SK-N-SH (cell line): Measurements from ENCODE around the gene SAMD4A. TPM values are rescaled to one million over a fixed set of nuclear protein-coding genes. Genes with fewer than 3 reads are reported as not detected.

Experiments
- CTCF ChIA-PET: fragments of 300-600, 350-600 bp; formaldehyde crosslinking; extraction: SDS; loops from one replicate; lab custom pipeline; 2021; lab: Yijun Ruan, JAX
- POLR2A ChIA-PET: fragments of 350-600 bp; sonication (Branson Sonifier 250); formaldehyde crosslinking; extraction: SDS; loops from one replicate; lab custom pipeline; 2020; ENCODE audit warnings: antibody characterized with exemption, inconsistent platforms; lab: Yijun Ruan, JAX
- DNase-seq: peaks from one replicate; pipeline ENCODE4 v3.0.0; 2012
- H2AFZ ChIP-seq: fragments of 200-600 bp; sonication (generic); 2 replicates; pipeline ENCODE4 v1.8.1; 2016; ENCODE audit warnings: antibody characterized with exemption, mild to moderate bottlenecking, low read depth
- H3F3A ChIP-seq: fragments of 200-600 bp; sonication (generic); replicated peaks from 2 replicates; pipeline ENCODE3; 2016; ENCODE audit warnings: antibody characterized with exemption, mild to moderate bottlenecking; ENCODE audit not compliant: insufficient read depth
- H3K27ac ChIP-seq, 2 experiments: fragments of 200-500 bp in 1 of 2; fragments of 200-600 bp in 1 of 2; sonication (Bioruptor generic) in 1 of 2; sonication (generic), shearing (Covaris generic) in 1 of 2; 2 replicates each; pipeline versions ENCODE4 v1.5.1 to v1.6.1; 2014 to 2016; ENCODE audit warnings: low read depth in 2 of 2, inconsistent platforms in 1 of 2, low read length in 1 of 2, mild to moderate bottlenecking in 1 of 2, mixed read lengths in 1 of 2
- H3K27me3 ChIP-seq: fragments of 200-600 bp; sonication (generic), shearing (Covaris generic); 2 replicates; pipeline ENCODE4 v1.6.1; 2016; ENCODE audit warnings: mixed run types; ENCODE audit not compliant: insufficient read depth
- H3K36me3 ChIP-seq, 2 experiments: fragments of 200-500 bp in 1 of 2; fragments of 200-600 bp in 1 of 2; sonication (Bioruptor generic) in 1 of 2; sonication (generic) in 1 of 2; replicated peaks in 1 of 2; 2 replicates each; pipeline versions ENCODE3 to v1.5.1; 2014 to 2016; ENCODE audit warnings: low read length in 1 of 2, mild to moderate bottlenecking in 1 of 2; ENCODE audit not compliant: insufficient read depth in 2 of 2, control insufficient read depth in 1 of 2
- H3K4me1 ChIP-seq, 2 experiments: fragments of 200-500 bp in 1 of 2; fragments of 200-600 bp in 1 of 2; sonication (Bioruptor generic) in 1 of 2; sonication (generic), shearing (Covaris generic) in 1 of 2; 2 replicates each; pipeline versions ENCODE4 v1.5.1 to v1.6.1; 2014 to 2016; ENCODE audit warnings: low read depth in 1 of 2, low read length in 1 of 2, mixed run types in 1 of 2; ENCODE audit not compliant: insufficient read depth in 2 of 2, control insufficient read depth in 1 of 2
- H3K4me2 ChIP-seq: fragments of 200-600 bp; sonication (generic), shearing (Covaris generic); 2 replicates; pipeline ENCODE4 v1.6.1; 2017; ENCODE audit warnings: mixed run types
- H3K4me3 ChIP-seq, 2 experiments: fragments of 200-500 bp in 1 of 2; fragments of 200-600 bp in 1 of 2; sonication (Bioruptor generic) in 1 of 2; sonication (generic), shearing (Covaris generic) in 1 of 2; 2 replicates each; pipeline versions ENCODE4 v1.5.1 to v1.8.1; 2014 to 2016; ENCODE audit warnings: low read depth in 2 of 2, inconsistent platforms in 1 of 2, low read length in 1 of 2, mild to moderate bottlenecking in 1 of 2, mixed read lengths in 1 of 2, moderate library complexity in 1 of 2
- H3K79me2 ChIP-seq: fragments of 200-600 bp; sonication (generic); 2 replicates; pipeline ENCODE4 v1.8.1; 2017; ENCODE audit warnings: mild to moderate bottlenecking; ENCODE audit not compliant: insufficient read depth
- H3K9ac ChIP-seq: fragments of 200-600 bp; sonication (generic); 2 replicates; pipeline ENCODE4 v1.6.1; 2017; ENCODE audit warnings: mixed run types
- H3K9me2 ChIP-seq: fragments of 200-600 bp; sonication (generic); 2 replicates; pipeline ENCODE4 v1.6.1; 2017; ENCODE audit warnings: mixed run types
- H3K9me3 ChIP-seq: fragments of 200-600 bp; sonication (generic); 2 replicates; pipeline ENCODE4 v1.6.1; 2017; ENCODE audit warnings: mixed run types, mild to moderate bottlenecking, moderate library complexity
- H4K20me1 ChIP-seq: fragments of 200-600 bp; sonication (generic); 2 replicates; pipeline ENCODE4 v1.6.1; 2017; ENCODE audit warnings: mild to moderate bottlenecking, mixed run types; ENCODE audit not compliant: insufficient read depth
- ELF1 ChIP-seq: IDR thresholded peaks from 2 replicates; pipeline ENCODE4 v1.4.0; 2012
- EP300 ChIP-seq, 2 experiments: IDR thresholded peaks; 2 replicates each; pipeline versions ENCODE4 v1.4.0 to v1.6.1; 2012; ENCODE audit warnings: borderline replicate concordance in 1 of 2, low read depth in 1 of 2, low read length in 1 of 2
- EZH2phosphoT487 ChIP-seq: fragments of 200-600 bp; sonication (generic); IDR thresholded peaks from 2 replicates; pipeline ENCODE4 v1.6.1; 2017; ENCODE audit warnings: low read depth, mixed run types, mild to moderate bottlenecking, antibody characterized with exemption, moderate library complexity, borderline replicate concordance
- FOXM1 ChIP-seq: IDR thresholded peaks from 2 replicates; pipeline ENCODE4 v1.4.0; 2012; ENCODE audit warnings: low read depth, mild to moderate bottlenecking
- GABPA ChIP-seq: IDR thresholded peaks from 2 replicates; pipeline ENCODE4 v1.4.0; 2012; ENCODE audit warnings: low read depth, mild to moderate bottlenecking
- IRF3 ChIP-seq: fragments of 150-350 bp; IDR thresholded peaks from 2 replicates; pipeline ENCODE4 v1.6.1; 2016; ENCODE audit warnings: mild to moderate bottlenecking, low read depth, low read length
- JUND ChIP-seq: IDR thresholded peaks from 2 replicates; pipeline ENCODE4 v1.4.0; 2012
- MAX ChIP-seq: IDR thresholded peaks from 2 replicates; pipeline ENCODE4 v1.4.0; 2012; ENCODE audit warnings: low read depth
- MEF2A ChIP-seq: IDR thresholded peaks from 2 replicates; pipeline ENCODE4 v1.4.0; 2012; ENCODE audit warnings: low read depth, borderline replicate concordance
- MXI1 ChIP-seq: IDR thresholded peaks from 2 replicates; pipeline ENCODE4 v1.6.1; 2012; ENCODE audit warnings: mild to moderate bottlenecking, low read depth, low read length, improper control_type of control experiment
- PBX3 ChIP-seq: IDR thresholded peaks from 2 replicates; pipeline ENCODE4; 2012
- POLR2AphosphoS5 ChIP-seq: IDR thresholded peaks from 2 replicates; pipeline ENCODE4 v1.6.1; 2012; ENCODE audit warnings: low read depth, low read length
- RAD21 ChIP-seq: IDR thresholded peaks from 2 replicates; pipeline ENCODE4 v1.6.1; 2012; ENCODE audit warnings: mild to moderate bottlenecking, low read length
- RCOR1 ChIP-seq: fragments of 150-350 bp; IDR thresholded peaks from 2 replicates; pipeline ENCODE4 v1.6.1; 2017; ENCODE audit warnings: antibody characterized with exemption, low read length
- RXRA ChIP-seq: IDR thresholded peaks from 2 replicates; pipeline ENCODE4 v1.4.0; 2012; ENCODE audit warnings: low read depth, mild to moderate bottlenecking, borderline replicate concordance
- SIN3A ChIP-seq: IDR thresholded peaks from 2 replicates; pipeline ENCODE4 v1.6.1; 2012; ENCODE audit warnings: low read depth, mild to moderate bottlenecking, low read length, moderate library complexity, borderline replicate concordance
- SMC3 ChIP-seq: IDR thresholded peaks from 2 replicates; pipeline ENCODE4 v1.6.1; 2012; ENCODE audit warnings: low read depth, low read length, improper control_type of control experiment
- TCF12 ChIP-seq: IDR thresholded peaks from 2 replicates; pipeline ENCODE4 v1.4.0; 2012
- WGBS: methylation state at CpG from one replicate; pipeline ENCODE4 v1.1.6; 2017; ENCODE audit warnings: low lambda C conversion rate; 5-methylcytosine and 5-hydroxymethylcytosine counted together
- polyA plus RNA-seq, 3 experiments: library from polyadenylated mRNA; depleted of rRNA; stranded (reverse); fragments of >200 nt; gene quantifications; 2 replicates each; pipeline ENCODE4 v1.2.3, GENCODE V29; 2012
- TF ChIP-seq, protein P1 (sequence below): fragments of 200-600 bp; sonication (generic); IDR thresholded peaks from 2 replicates; pipeline ENCODE4 v1.6.1; 2017; ENCODE audit warnings: antibody characterized with exemption, mild to moderate bottlenecking, moderate library complexity

The SAMD4A gene
- polyA plus RNA-seq, 1 of the 3 experiments (the other 2 are of a cell fraction), result 5.0 TPM

DNA sequence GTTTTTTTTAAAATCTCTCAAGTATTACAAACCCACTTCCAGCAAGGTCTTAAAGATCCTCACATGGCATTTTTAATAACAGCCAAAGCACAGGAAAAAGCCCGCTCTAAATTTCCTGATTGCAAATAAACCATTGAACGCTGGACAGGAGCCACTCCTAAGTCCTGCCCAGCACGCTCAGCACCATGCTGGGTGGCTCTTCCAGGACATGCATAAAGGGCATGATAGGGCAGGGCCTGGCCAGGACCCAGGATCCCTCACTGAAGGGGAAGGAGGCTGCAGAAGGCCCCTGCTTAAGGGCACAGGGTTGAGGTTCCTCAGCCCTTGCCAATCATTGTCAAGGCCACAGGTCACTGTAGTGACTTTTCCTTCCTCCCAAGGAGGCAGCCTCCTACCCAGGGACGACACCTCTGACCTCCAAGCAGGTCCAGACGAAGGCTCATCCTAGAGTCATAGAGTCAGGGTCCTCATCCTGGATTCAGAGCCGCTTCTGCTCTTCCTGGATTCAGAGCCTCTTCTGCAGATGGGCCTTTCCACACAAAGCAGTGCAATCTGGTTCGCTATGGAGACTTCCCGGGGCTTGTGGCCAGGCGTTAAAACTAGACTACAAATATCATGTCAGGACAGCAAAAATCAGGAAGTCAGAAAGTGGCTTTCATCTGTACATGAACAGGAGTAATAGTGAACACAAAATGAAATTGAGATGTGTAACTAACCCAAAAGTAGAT is 211.9 kb downstream of the SAMD4A start (continued):
- TF ChIP-seq IRF3 (no peak), JUND (no peak), SMC3 (no peak)

DNA sequence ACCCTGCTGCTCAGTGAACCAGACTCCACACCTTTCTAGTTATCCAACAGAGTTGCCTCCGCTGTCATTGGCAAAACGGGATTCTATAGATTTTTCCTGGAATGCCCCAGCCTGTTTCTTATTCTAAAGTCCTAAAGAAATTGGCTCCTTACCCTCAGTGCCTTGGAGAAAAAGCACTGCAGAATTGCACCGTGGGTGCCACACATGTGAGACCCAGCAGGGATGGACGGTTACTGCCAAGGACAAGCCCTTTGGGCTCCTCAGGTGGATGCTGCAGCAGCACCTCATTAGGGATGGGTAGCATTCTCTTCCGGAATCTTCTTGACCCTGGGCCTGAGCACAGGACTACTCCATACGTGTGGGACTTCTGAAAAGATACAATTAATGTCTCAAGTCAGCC is 214.2 kb downstream of the SAMD4A start:
- Histone ChIP-seq H3F3A (peaks cover 4% of the 10 kb centered on the region), H3K27ac (no peak overlapping the region), H3K9me3 (no peaks in the 10 kb centered on the region), H3K27me3 (no peaks in the 10 kb centered on the region), H3K9ac (no peak overlapping the region), H2AFZ (no peak overlapping the region), H4K20me1 (no peaks in the 10 kb centered on the region), H3K36me3 (peaks cover 21 to 52% of the 10 kb centered on the region in 2 experiments), H3K4me1 (peaks cover 30 to 32% of the 10 kb centered on the region in 2 experiments; a peak in 3 of 4 replicates), H3K4me3 (no peak overlapping the region), H3K79me2 (0 out of 2 replicates have a peak, but pooled peaks cover 7% of the 10 kb centered on the region), H3K9me2 (no peaks in the 10 kb centered on the region), H3K4me2 (no peak overlapping the region)
- ChIA-PET CTCF (interaction anchor here (0.9 to 10.1 kb wide), 2 partner anchors 6 to 141 kb away, joined by 3 to 89 read pairs; no protein-coding TSS in a partner anchor), POLR2A (no interaction called here)
- no peak for TF ChIP-seq FOXM1
- no peak for TF ChIP-seq POLR2AphosphoS5
- no peak for TF ChIP-seq SMC3
- TF ChIP-seq RXRA, result no peak
- TF ChIP-seq, protein P1, sequence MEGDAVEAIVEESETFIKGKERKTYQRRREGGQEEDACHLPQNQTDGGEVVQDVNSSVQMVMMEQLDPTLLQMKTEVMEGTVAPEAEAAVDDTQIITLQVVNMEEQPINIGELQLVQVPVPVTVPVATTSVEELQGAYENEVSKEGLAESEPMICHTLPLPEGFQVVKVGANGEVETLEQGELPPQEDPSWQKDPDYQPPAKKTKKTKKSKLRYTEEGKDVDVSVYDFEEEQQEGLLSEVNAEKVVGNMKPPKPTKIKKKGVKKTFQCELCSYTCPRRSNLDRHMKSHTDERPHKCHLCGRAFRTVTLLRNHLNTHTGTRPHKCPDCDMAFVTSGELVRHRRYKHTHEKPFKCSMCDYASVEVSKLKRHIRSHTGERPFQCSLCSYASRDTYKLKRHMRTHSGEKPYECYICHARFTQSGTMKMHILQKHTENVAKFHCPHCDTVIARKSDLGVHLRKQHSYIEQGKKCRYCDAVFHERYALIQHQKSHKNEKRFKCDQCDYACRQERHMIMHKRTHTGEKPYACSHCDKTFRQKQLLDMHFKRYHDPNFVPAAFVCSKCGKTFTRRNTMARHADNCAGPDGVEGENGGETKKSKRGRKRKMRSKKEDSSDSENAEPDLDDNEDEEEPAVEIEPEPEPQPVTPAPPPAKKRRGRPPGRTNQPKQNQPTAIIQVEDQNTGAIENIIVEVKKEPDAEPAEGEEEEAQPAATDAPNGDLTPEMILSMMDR, result no peak
- TF ChIP-seq EP300 (IDR thresholded peaks at IDR 0.05; ENCODE audit: borderline replicate concordance in 1 of 2, low read depth in 1 of 2, low read length in 1 of 2), result no peak
- TF ChIP-seq GABPA, result no peak
- no peak for TF ChIP-seq MEF2A
- no peak for TF ChIP-seq RAD21
- no peak for TF ChIP-seq PBX3
- no peak for TF ChIP-seq EZH2phosphoT487
- no peak for TF ChIP-seq ELF1
- TF ChIP-seq IRF3, result no peak
- no peak for TF ChIP-seq SIN3A
- TF ChIP-seq TCF12, result no peak
- TF ChIP-seq MXI1, result no peak
- TF ChIP-seq MAX, result no peak
- TF ChIP-seq RCOR1, result no peak
- no peak for DNase-seq
- WGBS, result 73% methylated on average over 6 of the region's 6 CpGs
